K562 (cell line): ENCODE measurements around the gene DNM1. TPM values are rescaled to one million over a fixed set of nuclear protein-coding genes. Genes with fewer than 3 reads are reported as not detected.

Source experiments
- CXXC5 ChIP-seq: fragments of 250-450 bp; sonication (Bioruptor Pico); IDR thresholded peaks from 2 replicates; pipeline ENCODE4 v1.8.0; 2022; ENCODE audit warnings: inconsistent platforms, mild to moderate bottlenecking, moderate library complexity
- FOXM1 ChIP-seq, 2 experiments: fragments of 450-650 bp in 1 of 2; sonication (generic) in 1 of 2; formaldehyde crosslinking in 1 of 2; IDR thresholded peaks; 2 replicates each; pipeline versions ENCODE4 v1.6.1 to v1.9.0; 2017 to 2022; ENCODE audit warnings: low read depth in 2 of 2, mild to moderate bottlenecking in 2 of 2, missing genetic modification reagents in 1 of 2, moderate library complexity in 1 of 2
- GABPA ChIP-seq: fragments of 200-800 bp; sonication (Bioruptor generic); conservative IDR thresholded peaks from 2 replicates; pipeline ENCODE4 v1.6.1; 2016; ENCODE audit warnings: low read depth, missing genetic modification characterization, missing compliant biosample characterization
- KDM4B ChIP-seq, 2 experiments: fragments of 450-650 bp in 1 of 2; sonication (generic) in 1 of 2; IDR thresholded peaks; 2 replicates each; pipeline ENCODE4 v1.6.1; 2016 to 2017; ENCODE audit warnings: borderline replicate concordance in 2 of 2, antibody characterized with exemption in 1 of 2, low read depth in 1 of 2, mild to moderate bottlenecking in 1 of 2
- NR3C1 ChIP-seq: sonication (generic); formaldehyde crosslinking; IDR thresholded peaks from 2 replicates; pipeline ENCODE4 v1.8.1; 2022; ENCODE audit warnings: missing genetic modification reagents
- NRF1 ChIP-seq, 2 experiments: fragments of 450-650 bp; IDR thresholded peaks in 1 of 2; conservative IDR thresholded peaks in 1 of 2; 2 replicates each; pipeline ENCODE4 v1.6.1; 2014; ENCODE audit warnings: mild to moderate bottlenecking in 2 of 2
- PKNOX1 ChIP-seq: fragments of 450-650 bp; IDR thresholded peaks from 2 replicates; pipeline ENCODE4 v1.6.1; 2016
- PML ChIP-seq: IDR thresholded peaks from 2 replicates; pipeline ENCODE4 v1.6.1; 2012; ENCODE audit warnings: low read length, inconsistent platforms
- RAD21 ChIP-seq, 2 experiments: fragments of 250-450 bp in 1 of 2; fragments of 450-650 bp in 1 of 2; sonication (Bioruptor Pico) in 1 of 2; formaldehyde crosslinking in 1 of 2; IDR thresholded peaks in 1 of 2; conservative IDR thresholded peaks in 1 of 2; 2 replicates each; pipeline versions ENCODE4 v1.4.0 to v1.8.0; 2020 to 2022; ENCODE audit warnings: mild to moderate bottlenecking in 2 of 2, moderate library complexity in 1 of 2
- RBM14 ChIP-seq: fragments of 200-400 bp; formaldehyde crosslinking; IDR thresholded peaks from 2 replicates; pipeline ENCODE4 v1.6.1; 2018; ENCODE audit warnings: low read depth, mild to moderate bottlenecking, low read length, moderate library complexity, borderline replicate concordance; ENCODE audit not compliant: insufficient read depth
- RNF2 ChIP-seq: sonication (generic); IDR thresholded peaks from 2 replicates; pipeline ENCODE4 v1.6.1; 2016
- SUPT5H ChIP-seq: fragments of 450-650 bp; IDR thresholded peaks from 2 replicates; pipeline ENCODE4 v1.6.1; 2016
- TAF9B ChIP-seq: fragments of 450-650 bp; IDR thresholded peaks from 2 replicates; pipeline ENCODE4 v1.6.1; 2018; ENCODE audit warnings: mild to moderate bottlenecking; ENCODE audit not compliant: partially characterized antibody
- TCF15 ChIP-seq: fragments of 250-450 bp; sonication (Bioruptor Pico); IDR thresholded peaks from 2 replicates; pipeline ENCODE4 v1.8.0; 2022; ENCODE audit warnings: moderate library complexity, mild to moderate bottlenecking, inconsistent platforms
- TOE1 ChIP-seq, 2 experiments: fragments of 450-650 bp in 1 of 2; sonication (generic) in 1 of 2; formaldehyde crosslinking in 1 of 2; IDR thresholded peaks; 2 replicates each; pipeline versions ENCODE4 v1.7.1 to v1.8.0; 2016 to 2022; ENCODE audit warnings: borderline replicate concordance in 2 of 2, mild to moderate bottlenecking in 2 of 2, antibody characterized with exemption in 1 of 2, inconsistent platforms in 1 of 2, low read depth in 1 of 2, missing genetic modification reagents in 1 of 2, moderate library complexity in 1 of 2
- TRIM25 ChIP-seq: fragments of 450-650 bp; IDR thresholded peaks from 2 replicates; pipeline ENCODE4 v1.7.0; 2016; ENCODE audit warnings: borderline replicate concordance
- ZBTB5 ChIP-seq: fragments of 450-650 bp; IDR thresholded peaks from 2 replicates; pipeline ENCODE4 v1.6.1; 2017; ENCODE audit warnings: antibody characterized with exemption
- ZNF324 ChIP-seq: fragments of 250-450 bp; sonication (Bioruptor Pico); IDR thresholded peaks from 2 replicates; pipeline ENCODE4 v1.4.0; 2020; ENCODE audit warnings: mild to moderate bottlenecking
- ZNF347 ChIP-seq: fragments of 450-650 bp; formaldehyde crosslinking; IDR thresholded peaks from 2 replicates; pipeline ENCODE4 v1.4.0; 2020; ENCODE audit warnings: low read depth, mild to moderate bottlenecking, moderate library complexity
- ZNF41 ChIP-seq: fragments of 250-450 bp; sonication (Bioruptor Pico); conservative IDR thresholded peaks from 2 replicates; pipeline ENCODE4 v1.4.0; 2020; ENCODE audit warnings: mild to moderate bottlenecking
- ZNF445 ChIP-seq: fragments of 250-450 bp; sonication (Bioruptor Pico); IDR thresholded peaks from 2 replicates; pipeline ENCODE4 v1.4.0; 2020; ENCODE audit warnings: low read depth, mild to moderate bottlenecking, moderate library complexity
- ZNF780A ChIP-seq: fragments of 250-450 bp; sonication (Bioruptor Pico); IDR thresholded peaks from 2 replicates; pipeline ENCODE4 v1.5.0; 2021; ENCODE audit warnings: mild to moderate bottlenecking
- polyA plus RNA-seq, 8 experiments: library from polyadenylated mRNA; depleted of rRNA in 4 of 8; stranded (reverse) in 5 of 8; unstranded in 3 of 8; fragments of >200 nt; fragmentation: Nextera tagmentation in 2 of 8; fragmentation: Illumina TruSeq in 1 of 8; extraction: Ambion mirVana in 2 of 8; extraction: Trizol in 1 of 8; gene quantifications; 2 replicates each; pipeline versions ENCODE4 v1.2.1 to v1.2.3, GENCODE V29; 2011 to 2014; ENCODE audit warnings: inconsistent platforms in 1 of 8, missing spikeins in 1 of 8
- total RNA-seq, 7 experiments: library from RNA; depleted of rRNA in 6 of 7; stranded (reverse); fragments of >200 nt in 6 of 7; fragmentation: Illumina TruSeq in 2 of 7; extraction: Trizol in 2 of 7; gene quantifications; 2 replicates each; pipeline versions ENCODE4 v1.2.1 to v1.2.3, GENCODE V29; 2011 to 2021; ENCODE audit warnings: low replicate concordance in 1 of 7

The DNM1 gene
- total and polyA plus RNA-seq, 9 of the 15 experiments (the other 6 are each of a cell fraction or from before 2014, with no cell fraction given), result 0.39 to 23.1 (median 9.1) TPM

- TF ChIP-seq FOXM1 (IDR thresholded peaks at IDR 0.05; ENCODE audit: low read depth) (no peak), FOXM1 (CRISPR knock-in tag; IDR thresholded peaks at IDR 0.05; ENCODE audit: low read depth) (no peak), SUPT5H (peak; percentile 98), RNF2 (no peak), PKNOX1 (no peak), TCF15 (CRISPR knock-in tag) (peak; percentile 74), ZNF780A (CRISPR knock-in tag) (no peak), ZNF347 (CRISPR knock-in tag) (no peak), ZBTB5 (no peak), KDM4B (IDR thresholded peaks at IDR 0.05; ENCODE audit: borderline replicate concordance in 2 of 2, low read depth in 1 of 2) (no peak), TOE1 (IDR thresholded peaks at IDR 0.05; ENCODE audit: borderline replicate concordance) (no peak), TOE1 (CRISPR knock-in tag; IDR thresholded peaks at IDR 0.05; ENCODE audit: borderline replicate concordance, low read depth) (no peak), TRIM25 (no peak), PML (peak; percentile 83), NRF1 (conservative IDR thresholded peaks at IDR 0.05 in 1 of 2, IDR thresholded peaks at IDR 0.05 in 1 of 2) (peak; percentile 73 to 77), TAF9B (no peak), ZNF445 (CRISPR knock-in tag) (0 out of 2 replicates have a peak, but pooled peaks have one; percentile 17), GABPA (tag) (no peak), NR3C1 (CRISPR knock-in tag) (no peak), ZNF324 (no peak; the same call in 1 of the 2 replicates), ZNF41 (CRISPR knock-in tag) (no peak), CXXC5 (CRISPR knock-in tag) (peak; percentile 94), RAD21 (CRISPR knock-in tag; conservative IDR thresholded peaks at IDR 0.05 in 1 of 2, IDR thresholded peaks at IDR 0.05 in 1 of 2) (peak; percentile 10 to 20; a peak in 2 of 4 replicates), RBM14 (no peak)
Observed at GRCh38 chr9:128159784-128160602, 43.2 kb upstream of the DNM1 start, which contains the start of gene BBLN (continued).
